HG03175 (cell line): Measurements from ENCODE around the gene PDE11A.

Experiments
- ATAC-seq: cut with Tn5 transposase; IDR thresholded peaks from one replicate; pipeline ENCODE4 v1.9.1; 2021; ENCODE audit warnings: mild to moderate bottlenecking, moderate library complexity; ENCODE audit not compliant: unreplicated experiment

Gene PDE11A

DNA sequence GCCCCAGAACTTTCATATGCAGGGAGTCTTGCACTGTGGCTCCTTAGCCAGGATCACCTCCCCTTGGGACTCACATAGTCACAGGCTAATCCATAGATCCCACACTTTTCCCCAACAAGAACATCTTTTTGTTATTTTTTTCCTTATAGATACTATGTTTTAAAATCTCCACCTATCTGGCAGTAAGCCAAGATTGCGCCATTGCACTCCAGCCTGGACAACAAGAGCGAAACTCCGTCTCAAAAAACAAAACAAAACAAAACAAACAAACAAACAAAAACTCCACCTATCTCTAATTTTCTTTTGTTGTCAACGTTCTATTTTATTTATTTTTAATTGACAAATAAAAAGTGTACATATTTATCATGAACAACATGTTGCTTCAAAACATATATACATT is 141.7 kb downstream of the PDE11A start:
- no peak for ATAC-seq

GRCh38 chr2:177929662-177930522 is 142.7 kb downstream of the PDE11A start:
- ATAC-seq = no peak

DNA sequence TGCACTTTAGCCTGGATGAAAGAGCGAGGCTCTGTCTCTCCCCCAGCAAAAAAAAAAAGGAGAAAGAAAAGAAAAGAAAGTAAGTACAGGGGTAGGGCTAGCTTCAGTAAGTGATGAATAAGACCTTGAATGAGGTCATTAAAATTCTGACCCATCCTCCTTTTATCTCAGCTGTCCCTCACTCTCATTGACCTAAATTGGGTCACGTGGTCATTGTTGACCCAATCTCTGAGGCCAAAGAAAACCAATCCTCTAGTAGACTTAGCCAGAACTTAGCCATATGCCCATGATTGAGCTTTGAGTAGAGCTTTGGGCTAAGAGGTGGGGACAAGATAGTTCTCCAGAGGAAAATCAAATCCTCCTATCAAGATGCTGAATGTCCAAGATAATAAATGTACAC is 149.3 kb downstream of the PDE11A start:
- no peak for ATAC-seq

DNA sequence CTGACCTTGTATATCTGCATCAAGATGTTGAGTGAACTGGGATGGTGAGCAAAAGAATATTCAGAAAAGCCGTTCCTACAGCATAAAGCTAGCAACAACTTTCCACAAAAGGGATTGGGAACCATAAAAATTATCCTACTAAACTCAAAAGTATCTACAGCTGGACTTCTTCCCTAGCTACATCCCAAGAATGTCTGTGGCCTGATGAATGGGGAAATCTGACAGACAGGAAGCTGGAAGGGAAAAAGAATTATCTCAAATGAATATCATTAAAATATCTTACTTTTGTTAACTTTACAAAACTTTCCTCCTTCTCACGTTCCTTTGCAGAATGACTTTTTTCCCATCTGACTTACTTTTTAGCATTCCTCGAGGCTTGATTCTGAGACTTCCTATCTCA is 150.9 kb downstream of the PDE11A start:
- ATAC-seq = no peak

- no peak for ATAC-seq
Observed at GRCh38 chr2:177917169-177917568, 155.4 kb downstream of the PDE11A start.

- no peak for ATAC-seq
Observed at GRCh38 chr2:177916342-177916741, 156.2 kb downstream of the PDE11A start.

DNA sequence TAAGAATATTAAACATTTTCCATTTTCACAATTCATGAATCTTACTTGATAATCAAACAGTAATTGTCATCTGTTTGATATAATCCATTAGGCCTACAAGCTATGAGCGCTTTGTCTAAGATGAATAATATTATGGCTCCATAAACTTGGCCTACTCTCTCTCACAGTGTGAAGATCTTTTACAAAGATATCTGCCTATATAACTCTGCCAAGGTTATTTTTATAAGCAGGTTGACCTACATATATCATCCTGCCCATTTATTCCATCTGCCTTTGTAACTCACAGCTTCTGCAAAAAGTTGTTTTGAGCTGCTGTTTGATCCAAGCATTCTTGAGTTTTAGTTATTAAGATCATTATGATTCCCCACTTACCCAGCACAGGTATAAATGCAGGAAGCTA is 158.3 kb downstream of the PDE11A start:
- ATAC-seq = no peak

GRCh38 chr2:177909962-177910361 is 162.6 kb downstream of the PDE11A start:
- ATAC-seq = no peak

- ATAC-seq = no peak
Observed at GRCh38 chr2:177908824-177909223, 163.8 kb downstream of the PDE11A start.

GRCh38 chr2:177908182-177908581 is 164.4 kb downstream of the PDE11A start:
- ATAC-seq = no peak

- ATAC-seq = peak; percentile 93
Observed at GRCh38 chr2:177906041-177906718, 166.4 kb downstream of the PDE11A start.

GRCh38 chr2:177905640-177906039 is 166.9 kb downstream of the PDE11A start:
- ATAC-seq = peak; percentile 6

- ATAC-seq = no peak
Observed at GRCh38 chr2:177902395-177903163, 170.0 kb downstream of the PDE11A start.

- no peak for ATAC-seq
Observed at GRCh38 chr2:177900082-177900481, 172.5 kb downstream of the PDE11A start.

DNA sequence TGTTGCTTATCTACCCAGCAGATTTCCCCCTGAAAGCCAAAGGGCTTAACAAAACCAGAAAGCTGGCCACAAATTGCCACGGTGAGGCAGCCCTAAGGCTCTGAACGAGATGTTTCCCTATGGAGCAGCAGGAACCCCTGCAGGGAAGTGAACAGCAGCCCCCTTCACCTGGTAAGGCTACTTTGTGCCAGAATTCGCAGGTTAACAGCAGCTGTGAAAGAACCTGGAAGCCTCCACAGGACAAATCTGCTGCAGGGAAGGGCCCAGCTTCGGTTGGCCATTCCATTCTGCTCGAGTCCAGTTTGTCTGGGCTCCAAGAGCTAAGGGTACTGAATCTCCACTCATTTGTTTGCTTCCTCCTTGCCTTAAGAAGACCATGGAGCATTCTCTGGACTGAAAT is 175.3 kb downstream of the PDE11A start:
- no peak for ATAC-seq

DNA sequence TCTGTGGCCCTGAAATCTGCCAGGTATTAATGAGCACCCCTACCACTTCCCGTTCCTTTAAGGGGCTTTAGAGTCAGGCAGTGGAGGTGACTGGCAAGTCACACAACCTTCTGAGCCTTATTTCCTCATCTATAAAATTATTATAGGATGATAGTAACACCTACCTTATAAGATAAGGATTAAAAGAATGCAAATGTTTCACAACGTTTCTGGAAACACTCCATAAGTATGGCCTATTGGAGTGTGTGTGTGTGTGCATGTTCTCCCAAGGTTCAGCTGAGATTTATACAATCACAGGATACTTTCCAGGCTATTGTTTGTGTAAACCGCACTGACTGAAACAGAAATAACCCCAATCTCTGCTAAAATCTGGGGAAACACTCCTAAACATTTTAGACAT is 176.0 kb downstream of the PDE11A start:
- no peak for ATAC-seq

DNA sequence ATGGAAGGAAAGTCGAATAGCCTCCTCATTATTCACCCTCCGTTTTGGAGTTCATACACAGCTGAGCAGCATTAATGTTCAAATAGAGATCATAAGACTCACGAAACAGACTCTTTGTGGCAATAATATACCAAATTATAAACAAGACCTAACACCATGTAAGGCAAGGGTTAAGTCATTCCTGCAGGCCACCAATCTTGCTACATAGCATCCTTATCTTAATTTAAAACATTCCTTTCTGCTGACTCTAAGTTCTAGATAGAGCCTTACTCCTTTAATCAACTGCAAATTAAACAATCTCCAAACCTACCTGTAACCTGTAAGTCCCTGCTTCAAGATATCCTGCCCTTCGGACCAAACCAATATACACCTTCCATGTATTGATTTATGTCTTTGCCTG is 178.0 kb downstream of the PDE11A start:
- ATAC-seq = no peak

DNA sequence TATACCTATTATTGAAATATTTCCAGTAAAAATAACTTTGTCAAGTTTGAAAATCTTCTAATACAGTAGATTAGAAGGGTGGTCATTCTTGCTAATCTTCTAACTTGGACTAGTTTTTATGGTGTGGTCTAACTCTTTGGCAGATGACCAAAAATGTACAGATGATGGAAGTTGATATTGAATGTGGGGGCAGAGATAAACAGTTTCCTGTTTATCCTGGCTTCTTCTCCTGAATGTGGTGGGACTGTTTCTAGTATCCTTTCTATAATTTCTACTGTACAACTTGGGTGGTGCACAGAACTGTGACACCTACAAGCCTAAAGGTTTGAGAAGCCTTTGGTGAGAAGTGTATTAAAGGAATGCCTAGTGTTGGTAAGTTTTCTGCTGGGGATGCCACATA is 178.7 kb downstream of the PDE11A start:
- no peak for ATAC-seq

- ATAC-seq = no peak
Observed at GRCh38 chr2:177891533-177891932, 181.0 kb downstream of the PDE11A start.

DNA sequence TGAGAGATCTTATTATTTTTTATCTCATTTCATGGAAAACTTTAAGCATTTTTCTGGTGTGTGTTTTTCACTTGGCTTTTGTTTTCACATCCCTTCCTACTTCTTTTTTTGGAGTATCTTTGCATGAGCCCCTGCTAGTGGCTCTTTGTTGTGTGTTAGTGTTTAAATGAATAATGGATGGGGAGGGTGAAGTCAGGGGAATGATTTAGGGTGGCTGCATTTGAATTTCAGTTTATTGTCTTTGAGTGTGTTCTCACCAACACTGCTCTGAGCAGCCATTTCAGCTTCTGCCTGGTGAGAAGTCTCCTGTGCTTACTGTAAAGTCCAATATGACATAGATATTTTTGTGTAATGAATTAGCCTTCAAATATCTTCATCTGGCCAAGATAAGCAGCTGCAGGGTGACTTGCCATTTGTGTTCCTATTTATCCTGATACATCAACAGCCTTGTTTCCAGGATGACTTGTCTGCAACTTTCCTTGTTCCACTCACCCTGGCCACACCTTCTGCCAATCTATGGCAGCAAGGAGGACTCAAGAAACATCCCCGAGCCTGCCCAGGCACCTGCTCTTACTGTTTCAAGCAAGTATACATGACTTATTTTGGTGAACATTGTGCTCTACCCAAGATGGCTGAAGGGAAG is 182.6 kb downstream of the PDE11A start:
- ATAC-seq = no peak

DNA sequence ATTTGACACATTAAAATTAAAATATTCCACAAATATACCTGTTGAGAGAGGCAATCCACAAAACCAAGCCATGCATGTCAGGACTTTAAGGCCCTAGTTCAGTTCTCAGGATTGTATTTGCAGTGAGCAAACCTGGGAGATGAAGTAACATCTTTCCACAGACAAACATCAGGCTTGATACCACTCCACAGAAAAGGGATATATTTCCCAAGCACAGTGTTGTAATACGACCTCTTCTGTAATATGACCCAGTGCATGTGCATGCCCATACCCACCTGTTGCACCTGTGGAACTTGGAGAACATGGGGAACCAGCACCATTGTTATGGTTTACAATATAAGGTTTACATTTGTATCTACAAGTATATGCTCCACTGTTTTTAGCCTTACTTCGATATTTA is 184.0 kb downstream of the PDE11A start:
- ATAC-seq = no peak
